ENCODE results near the gene RXRB.
A peak's percentile ranks its signal among the peaks of the same experiment; 100 is the strongest.
"Not testable (repeated sequence)": the region's sequence is repeated elsewhere in the genome, so short reads cannot be mapped to it uniquely, and the experiment has no call there.

Gene RXRB

DNA sequence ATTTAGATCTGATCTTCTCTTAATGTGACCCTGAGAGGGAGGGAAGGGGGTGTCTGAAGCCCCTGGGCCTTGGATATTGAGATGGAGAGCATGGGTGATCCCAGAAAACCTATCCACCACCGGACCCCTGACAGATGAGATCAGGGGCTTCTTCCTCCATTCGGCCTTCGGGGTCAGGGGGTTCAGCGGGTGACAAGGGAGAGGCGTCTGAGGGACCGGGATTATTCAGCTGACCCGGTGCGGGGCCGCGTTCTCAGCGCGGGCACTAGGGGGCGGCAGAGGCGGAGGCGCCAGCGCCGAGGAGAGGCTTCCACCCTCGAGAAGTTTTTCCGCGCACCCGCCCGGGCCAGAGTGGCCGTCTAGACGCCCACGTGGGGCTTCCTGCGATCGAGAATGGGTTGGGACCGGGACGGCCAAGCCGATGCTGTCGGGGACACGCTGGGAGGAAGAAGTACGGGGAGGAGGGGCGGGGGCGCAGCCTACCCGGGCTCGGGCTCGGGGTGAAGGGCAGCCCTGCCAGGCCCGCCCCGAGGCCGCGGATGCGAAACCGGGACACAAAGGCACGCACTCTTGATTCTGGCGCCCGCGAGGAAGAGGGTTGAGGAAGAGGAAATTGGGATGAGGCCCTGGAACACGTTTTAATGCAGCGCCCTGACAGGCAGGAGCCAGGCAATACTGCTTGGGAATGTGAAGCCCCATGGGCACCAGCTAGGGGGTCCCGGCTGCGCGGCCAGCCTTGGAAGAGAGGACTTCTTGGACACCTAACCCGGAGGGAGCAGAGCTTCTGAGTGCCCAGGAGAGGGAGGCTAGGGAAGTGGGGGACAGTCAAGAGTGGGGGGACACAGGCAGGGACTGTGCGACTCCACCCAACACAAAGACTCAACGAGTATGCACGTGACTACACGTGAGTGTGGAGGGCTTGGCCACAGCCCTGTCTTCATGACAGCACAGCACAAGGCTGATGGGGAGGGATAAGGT lies 38.8 kb downstream of the RXRB start:
- peak; percentile 73 for DNase-seq (ENCODE audit: low read depth)

- no peak for DNase-seq (ENCODE audit: low read depth)
Measured at GRCh38 chr6:33160728-33161344, 39.6 kb downstream of the RXRB start.

DNA sequence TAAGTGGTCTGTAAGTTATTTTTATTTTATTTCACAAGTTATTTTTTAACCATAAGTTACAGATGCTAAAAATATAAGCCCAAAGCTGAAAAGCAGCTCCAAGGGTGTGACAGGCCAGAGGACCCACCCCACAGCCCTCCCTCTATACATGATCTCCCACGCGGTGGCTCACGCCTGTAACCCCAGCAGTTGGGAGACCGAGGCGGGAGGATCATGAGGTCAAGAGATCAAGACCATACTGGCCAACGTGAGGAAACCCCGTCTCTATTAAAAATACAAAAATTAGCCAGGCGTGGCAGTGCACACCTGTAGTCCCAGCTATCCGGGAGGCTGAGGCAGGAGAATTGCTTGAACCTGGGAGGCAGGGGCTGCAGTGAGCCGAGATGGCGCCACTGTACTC lies 40.4 kb downstream of the RXRB start:
- DNase-seq (ENCODE audit: low read depth) = no peak

DNA sequence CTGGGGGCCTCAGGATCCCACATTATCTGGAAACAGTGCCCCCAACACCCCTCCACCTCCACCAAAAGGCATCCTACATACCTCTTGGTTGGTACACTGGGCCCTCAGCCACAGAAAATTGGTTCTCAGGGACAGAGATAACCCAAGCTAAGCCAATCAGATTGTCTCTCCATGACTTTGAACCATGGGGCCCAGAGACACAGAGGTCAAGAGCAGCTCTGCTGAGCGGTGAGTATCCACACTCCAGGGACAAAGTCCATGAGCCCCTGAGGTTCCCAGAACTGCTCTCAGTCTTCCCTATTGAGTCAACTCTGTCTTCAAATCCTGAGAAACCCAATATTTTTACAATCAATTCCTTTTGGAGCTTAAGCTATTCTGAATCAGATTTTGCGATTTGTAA lies 43.5 kb downstream of the RXRB start:
- no peak for DNase-seq (ENCODE audit: low read depth)

- no peak for DNase-seq (ENCODE audit: low read depth)
Measured at GRCh38 chr6:33156561-33156960, 43.9 kb downstream of the RXRB start.

GRCh38 chr6:33154349-33154748 lies 46.1 kb downstream of the RXRB start:
- no peak for DNase-seq (ENCODE audit: low read depth)

- no peak for DNase-seq (ENCODE audit: low read depth)
Measured at GRCh38 chr6:33151050-33151449, 49.4 kb downstream of the RXRB start.

- not testable (repeated sequence) for DNase-seq (ENCODE audit: low read depth)
Measured at GRCh38 chr6:33150560-33150959, 49.9 kb downstream of the RXRB start.

- DNase-seq (ENCODE audit: low read depth) = no peak
Measured at GRCh38 chr6:33147807-33148666, 52.4 kb downstream of the RXRB start.

DNA sequence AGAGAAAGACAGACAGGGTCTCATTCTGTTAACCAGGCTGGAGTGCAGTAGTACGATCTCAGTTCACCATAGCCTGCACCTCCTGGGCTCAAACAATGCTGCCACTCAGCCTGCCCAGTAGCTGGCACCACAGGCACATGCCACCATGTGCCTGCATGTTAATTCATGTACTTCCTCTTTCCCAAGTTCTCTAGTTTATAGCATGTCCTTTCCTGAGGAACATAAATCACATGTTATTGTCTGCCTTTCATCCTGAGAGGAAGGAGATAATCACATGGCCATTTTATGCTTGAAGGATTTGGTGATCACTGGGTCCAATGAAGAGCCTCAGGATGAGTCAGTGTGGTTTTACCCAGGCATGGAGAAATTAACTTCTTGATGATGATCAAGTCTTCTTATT lies 56.1 kb downstream of the RXRB start:
- no peak for DNase-seq (ENCODE audit: low read depth)

Measured in stimulated activated CD8-positive, alpha-beta memory T cell treated with anti-CD3 and anti-CD28 coated beads, Interleukin-4, amount 100 ng/mL, for 24 hours (primary cell).